ENCODE results near the gene C10orf120. TPM values are rescaled to one million over a fixed set of nuclear protein-coding genes. Genes with fewer than 3 reads are reported as not detected.

C10orf120 gene
- total RNA-seq, 4 donors from 2014 or later: not detected

- Histone ChIP-seq H3K4me3 (no peak overlapping the region), H3K9me3 (no peaks in the 10 kb centered on the region), H3K36me3 (no peaks in the 10 kb centered on the region), H3K27me3 (peaks cover 0 to 27% (median 0%) of the 10 kb centered on the region in 4 donors), H3K27ac (replicated peaks in 1 of 4) (no peak overlapping the region), H3K4me1 (no peaks in the 10 kb centered on the region)
- WGBS: 69% methylated on average over 2 of the region's 2 CpGs
- no peak for DNase-seq (ENCODE audit: extremely low spot score)
- intact Hi-C loops (cut with DNase I): no loop called here
- no peak for TF ChIP-seq EP300 (IDR thresholded peaks at IDR 0.05)
- TF ChIP-seq POLR2A (IDR thresholded peaks at IDR 0.05; ENCODE audit: low read depth): no peak
- TF ChIP-seq POLR2AphosphoS5 (IDR thresholded peaks at IDR 0.05): no peak
- TF ChIP-seq CTCF (IDR thresholded peaks at IDR 0.05): no peak
Measured at GRCh38 chr10:122675278-122675677, 24.4 kb downstream of the C10orf120 start.

- Histone ChIP-seq H3K9me3 (no peaks in the 10 kb centered on the region), H3K36me3 (no peaks in the 10 kb centered on the region), H3K4me3 (no peak overlapping the region), H3K27me3 (peaks cover 0 to 24% (median 0%) of the 10 kb centered on the region in 4 donors), H3K4me1 (no peaks in the 10 kb centered on the region), H3K27ac (replicated peaks in 1 of 4) (no peak overlapping the region)
- no peak for DNase-seq (ENCODE audit: extremely low spot score)
- 55% methylated on average over 8 of the region's 8 CpGs for WGBS
- TF ChIP-seq POLR2AphosphoS5 (IDR thresholded peaks at IDR 0.05) (no peak), CTCF (IDR thresholded peaks at IDR 0.05) (no peak), EP300 (IDR thresholded peaks at IDR 0.05) (no peak), POLR2A (IDR thresholded peaks at IDR 0.05; ENCODE audit: low read depth) (no peak)
- intact Hi-C loops (cut with DNase I): no loop called here
Measured at GRCh38 chr10:122674781-122675180, 24.9 kb downstream of the C10orf120 start.

GRCh38 chr10:122673731-122674130 lies 25.9 kb downstream of the C10orf120 start:
- Histone ChIP-seq H3K9me3 (no peaks in the 10 kb centered on the region), H3K27ac (replicated peaks in 1 of 4) (no peak overlapping the region), H3K4me1 (no peaks in the 10 kb centered on the region), H3K36me3 (no peaks in the 10 kb centered on the region), H3K27me3 (peaks cover 0 to 16% (median 0%) of the 10 kb centered on the region in 4 donors), H3K4me3 (no peak overlapping the region)
- intact Hi-C loops (cut with DNase I): no loop called here
- WGBS: 80% methylated on average over 5 of the region's 5 CpGs
- no peak for DNase-seq (ENCODE audit: extremely low spot score)
- no peak for TF ChIP-seq CTCF (IDR thresholded peaks at IDR 0.05)
- TF ChIP-seq POLR2AphosphoS5 (IDR thresholded peaks at IDR 0.05): no peak
- TF ChIP-seq EP300 (IDR thresholded peaks at IDR 0.05): no peak
- TF ChIP-seq POLR2A (IDR thresholded peaks at IDR 0.05; ENCODE audit: low read depth): no peak

- Histone ChIP-seq H3K4me3 (no peak overlapping the region), H3K4me1 (no peaks in the 10 kb centered on the region), H3K27ac (replicated peaks in 1 of 4) (no peak overlapping the region), H3K36me3 (no peaks in the 10 kb centered on the region), H3K9me3 (no peaks in the 10 kb centered on the region), H3K27me3 (peaks cover 0 to 15% (median 0%) of the 10 kb centered on the region in 4 donors)
- intact Hi-C loops (cut with DNase I): no loop called here
- 64% methylated on average over 2 of the region's 6 CpGs for WGBS
- no peak for DNase-seq (ENCODE audit: extremely low spot score)
- TF ChIP-seq POLR2AphosphoS5 (IDR thresholded peaks at IDR 0.05) (no peak), POLR2A (IDR thresholded peaks at IDR 0.05; ENCODE audit: low read depth) (no peak), CTCF (IDR thresholded peaks at IDR 0.05) (no peak), EP300 (IDR thresholded peaks at IDR 0.05) (no peak)
Measured at GRCh38 chr10:122673269-122673668, 26.4 kb downstream of the C10orf120 start.

- WGBS: 69% methylated on average over 4 of the region's 4 CpGs
- TF ChIP-seq POLR2A (IDR thresholded peaks at IDR 0.05; ENCODE audit: low read depth): no peak
- TF ChIP-seq CTCF (IDR thresholded peaks at IDR 0.05): no peak
- TF ChIP-seq POLR2AphosphoS5 (IDR thresholded peaks at IDR 0.05): no peak
- TF ChIP-seq EP300 (IDR thresholded peaks at IDR 0.05): no peak
- Histone ChIP-seq H3K9me3 (no peaks in the 10 kb centered on the region), H3K27ac (replicated peaks in 1 of 4) (no peak overlapping the region), H3K4me1 (no peaks in the 10 kb centered on the region), H3K4me3 (no peak overlapping the region), H3K27me3 (peaks cover 0 to 15% (median 0%) of the 10 kb centered on the region in 4 donors), H3K36me3 (no peaks in the 10 kb centered on the region)
- intact Hi-C loops (cut with DNase I): no loop called here
- no peak for DNase-seq (ENCODE audit: extremely low spot score)
Measured at GRCh38 chr10:122672655-122673054, 27.0 kb downstream of the C10orf120 start.

Data from esophagus muscularis mucosa (tissue), 4 donors.